Small intestine (tissue), 7 donors: ENCODE measurements around the gene CLDN22. TPM values are rescaled to one million over a fixed set of nuclear protein-coding genes. Genes with fewer than 3 reads are reported as not detected.

Experiments
- DNase-seq, 2 donors: peaks; one replicate each; pipeline versions ENCODE4 v3.0.0 to v3.0.0-alpha.2; 2013
- FAIRE-seq: peaks from 2 replicates; lab custom pipeline; 2012; peaks lifted over from hg19 to GRCh38; lab: Jason Lieb, UNC
- H3K27ac ChIP-seq, 3 donors: one replicate each; pipeline ENCODE4 v1.5.1; 2013; ENCODE audit warnings: low read length in 2 of 3, mild to moderate bottlenecking in 2 of 3, control low read depth in 1 of 3, inconsistent platforms in 1 of 3, low read depth in 1 of 3, moderate library complexity in 1 of 3
- H3K27me3 ChIP-seq, 3 donors: one replicate each; pipeline ENCODE4 v1.6.1; 2013; ENCODE audit warnings: low read length in 3 of 3, inconsistent platforms in 1 of 3; ENCODE audit not compliant: control insufficient read depth in 3 of 3, insufficient read depth in 3 of 3
- H3K36me3 ChIP-seq, 3 donors: one replicate each; pipeline ENCODE4 v1.6.1; 2013; ENCODE audit warnings: low read length in 3 of 3, inconsistent platforms in 1 of 3, low read depth in 1 of 3, mild to moderate bottlenecking in 1 of 3, moderate library complexity in 1 of 3; ENCODE audit not compliant: control insufficient read depth in 3 of 3, insufficient read depth in 2 of 3
- H3K4me1 ChIP-seq, 3 donors: one replicate each; pipeline ENCODE4 v1.6.1; 2013; ENCODE audit warnings: low read length in 2 of 3, inconsistent platforms in 1 of 3, low read depth in 1 of 3, mild to moderate bottlenecking in 1 of 3, moderate library complexity in 1 of 3; ENCODE audit not compliant: control insufficient read depth in 3 of 3, insufficient read depth in 2 of 3
- H3K4me3 ChIP-seq, 3 donors: one replicate each; pipeline ENCODE4 v1.5.1; 2013; ENCODE audit warnings: low read length in 3 of 3, control low read depth in 1 of 3, inconsistent platforms in 1 of 3, low read depth in 1 of 3, mild to moderate bottlenecking in 1 of 3, moderate library complexity in 1 of 3
- H3K9me3 ChIP-seq, 2 donors: one replicate each; pipeline ENCODE4 v1.6.1; 2013; ENCODE audit warnings: low read depth in 1 of 2, low read length in 1 of 2; ENCODE audit not compliant: control insufficient read depth in 2 of 2, insufficient read depth in 1 of 2
- WGBS, 3 donors: extraction: QIAGEN DNeasy Blood & Tissue Kit; methylation state at CpG; one replicate each; pipeline ENCODE4 v1.1.7; 2013; 5-methylcytosine and 5-hydroxymethylcytosine counted together
- polyA plus RNA-seq, 4 donors: library from polyadenylated mRNA; stranded (reverse) in 3 of 4; unstranded in 1 of 4; fragments of 200-250 nt in 3 of 4; fragments of 120-200 nt in 1 of 4; gene quantifications; one replicate each; pipeline versions ENCODE4 v1.2.1 to v1.2.3, GENCODE V29; 2013
- donor health status: healthy with polysubstance abuse.
- donor health status: control.
- donor health status: control.
- donor health status: Bipolar disorder and iron deficiency.
- donor health status: healthy.

Gene CLDN22
- polyA plus RNA-seq, 4 donors = 0.03 to 0.06 TPM; not detected in 2

DNA sequence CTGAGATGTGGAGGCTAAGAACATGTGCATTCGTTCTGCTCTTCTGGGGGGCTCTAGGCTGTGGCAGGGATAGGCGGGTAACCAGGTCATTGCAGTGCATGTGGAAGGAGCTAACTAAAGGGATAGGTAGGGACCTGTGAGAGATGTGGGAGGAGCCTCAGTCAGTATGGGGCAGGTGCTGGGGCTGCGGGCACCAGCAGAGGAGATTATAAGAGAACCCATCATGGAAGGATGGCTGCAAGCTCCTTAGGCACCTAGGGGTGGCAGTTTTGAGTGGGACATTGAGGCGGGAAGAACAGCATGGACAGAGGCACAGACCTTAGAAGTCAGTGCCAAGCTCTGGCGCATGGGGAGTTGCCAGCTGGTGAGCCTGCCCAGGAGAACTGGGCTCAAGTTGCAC is 7.2 kb downstream of the CLDN22 start:
- no peaks in the 10 kb centered on the region for H3K4me1 ChIP-seq
- DNase-seq = no peak
- no peaks in the 10 kb centered on the region for H3K27me3 ChIP-seq
- 75 to 91% (median 78%) methylated on average over 5 of the region's 5 CpGs for WGBS, 3 donors
- no peak for FAIRE-seq
- H3K4me3 ChIP-seq = no peak overlapping the region
- H3K27ac ChIP-seq = no peak overlapping the region
- no peaks in the 10 kb centered on the region for H3K9me3 ChIP-seq
- peaks cover 0 to 29% (median 3%) of the 10 kb centered on the region in 3 donors for H3K36me3 ChIP-seq

- FAIRE-seq = no peak
- 53 to 82% (median 78%) methylated on average over 3 of the region's 3 CpGs for WGBS, 3 donors
- no peak overlapping the region for H3K27ac ChIP-seq
- no peaks in the 10 kb centered on the region for H3K4me1 ChIP-seq
- DNase-seq = peak in 1 of 2 donors; percentile 4
- no peaks in the 10 kb centered on the region for H3K9me3 ChIP-seq
- no peaks in the 10 kb centered on the region for H3K27me3 ChIP-seq
- no peak overlapping the region for H3K4me3 ChIP-seq
- H3K36me3 ChIP-seq = no peaks in the 10 kb centered on the region
Observed at GRCh38 chr4:183306811-183307210, 13.3 kb downstream of the CLDN22 start.

- no peak for FAIRE-seq
- Histone ChIP-seq H3K9me3 (no peaks in the 10 kb centered on the region), H3K27ac (no peak overlapping the region), H3K4me3 (no peak overlapping the region), H3K4me1 (no peaks in the 10 kb centered on the region), H3K27me3 (no peaks in the 10 kb centered on the region), H3K36me3 (no peaks in the 10 kb centered on the region)
- WGBS, 3 donors = 79 to 90% (median 84%) methylated on average over 2 of the region's 2 CpGs
- DNase-seq = no peak
Observed at GRCh38 chr4:183304538-183304937, 15.5 kb downstream of the CLDN22 start.

DNA sequence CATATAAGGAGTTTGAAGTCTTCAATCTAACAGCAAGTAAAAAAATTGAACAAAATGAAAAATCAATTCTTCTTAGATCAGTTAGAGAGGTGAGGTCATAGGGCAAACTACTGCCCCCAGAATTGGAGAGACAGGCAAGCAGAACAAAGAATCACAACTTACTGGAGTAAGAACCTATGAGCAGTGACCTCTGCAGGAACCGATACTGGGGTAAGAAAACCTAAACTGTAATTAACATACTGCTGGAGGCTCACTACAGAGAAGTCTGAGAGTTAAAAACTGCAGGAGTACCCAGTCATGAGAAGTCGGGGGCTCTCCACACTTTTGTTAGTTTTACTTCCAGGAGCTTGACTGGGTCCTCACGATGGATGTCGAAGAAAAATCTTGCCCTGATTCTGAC is 16.0 kb downstream of the CLDN22 start:
- H3K27ac ChIP-seq = no peak overlapping the region
- no peak for DNase-seq
- no peak overlapping the region for H3K4me3 ChIP-seq
- FAIRE-seq = no peak
- H3K36me3 ChIP-seq = peaks cover 0 to 2% (median 0%) of the 10 kb centered on the region in 3 donors
- no peaks in the 10 kb centered on the region for H3K27me3 ChIP-seq
- 93 to 99% (median 94%) methylated on average over 4 of the region's 4 CpGs for WGBS, 3 donors
- no peaks in the 10 kb centered on the region for H3K4me1 ChIP-seq
- H3K9me3 ChIP-seq = no peaks in the 10 kb centered on the region

GRCh38 chr4:183303301-183303700 is 16.8 kb downstream of the CLDN22 start:
- no peaks in the 10 kb centered on the region for H3K4me1 ChIP-seq
- peaks cover 0 to 2% (median 0%) of the 10 kb centered on the region in 3 donors for H3K36me3 ChIP-seq
- no peak overlapping the region for H3K4me3 ChIP-seq
- H3K27me3 ChIP-seq = no peaks in the 10 kb centered on the region
- no peak for DNase-seq
- H3K9me3 ChIP-seq = no peaks in the 10 kb centered on the region
- peak; percentile 53 for FAIRE-seq
- WGBS, 3 donors = 90 to 95% (median 91%) methylated on average over 4 of the region's 4 CpGs
- H3K27ac ChIP-seq = no peak overlapping the region

GRCh38 chr4:183300655-183301054 is 19.4 kb downstream of the CLDN22 start:
- H3K4me3 ChIP-seq = no peak overlapping the region
- WGBS, 3 donors = 77 to 89% (median 84%) methylated on average over 5 of the region's 5 CpGs
- no peak for FAIRE-seq

DNA sequence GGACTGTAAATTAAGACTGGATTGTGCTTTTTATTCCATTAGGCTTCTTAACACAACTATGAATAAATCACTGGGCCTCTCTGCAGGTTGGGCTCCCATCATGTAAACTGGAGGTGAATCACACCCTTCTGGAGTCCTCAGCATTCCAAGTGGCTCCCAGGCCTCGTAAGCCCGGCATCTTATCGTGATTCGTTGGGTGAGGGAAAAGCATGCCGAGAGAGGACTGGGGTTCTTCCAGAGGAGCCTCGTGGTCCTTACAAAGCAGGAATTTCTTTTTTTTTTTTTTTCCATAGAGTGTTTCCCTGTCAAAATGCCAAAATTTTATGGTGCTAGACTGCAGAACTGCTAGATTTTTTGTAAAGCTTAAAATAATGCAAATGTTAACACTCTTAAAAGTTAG is 20.0 kb downstream of the CLDN22 start:
- no peak for FAIRE-seq
- H3K36me3 ChIP-seq = peaks cover 0 to 11% (median 0%) of the 10 kb centered on the region in 3 donors
- no peak overlapping the region for H3K4me3 ChIP-seq
- no peak for DNase-seq
- H3K9me3 ChIP-seq = no peaks in the 10 kb centered on the region
- no peaks in the 10 kb centered on the region for H3K4me1 ChIP-seq
- 70 to 79% (median 73%) methylated on average over 6 of the region's 6 CpGs for WGBS, 3 donors
- no peaks in the 10 kb centered on the region for H3K27me3 ChIP-seq
- H3K27ac ChIP-seq = no peak overlapping the region

More at GRCh38 chr4:183300655-183301054, 19.4 kb downstream of the CLDN22 start:
- DNase-seq = no peak
- Histone ChIP-seq H3K9me3 (no peaks in the 10 kb centered on the region), H3K27me3 (no peaks in the 10 kb centered on the region), H3K4me1 (no peaks in the 10 kb centered on the region), H3K27ac (no peak overlapping the region), H3K36me3 (peaks cover 0 to 9% (median 0%) of the 10 kb centered on the region in 3 donors)

DNA sequence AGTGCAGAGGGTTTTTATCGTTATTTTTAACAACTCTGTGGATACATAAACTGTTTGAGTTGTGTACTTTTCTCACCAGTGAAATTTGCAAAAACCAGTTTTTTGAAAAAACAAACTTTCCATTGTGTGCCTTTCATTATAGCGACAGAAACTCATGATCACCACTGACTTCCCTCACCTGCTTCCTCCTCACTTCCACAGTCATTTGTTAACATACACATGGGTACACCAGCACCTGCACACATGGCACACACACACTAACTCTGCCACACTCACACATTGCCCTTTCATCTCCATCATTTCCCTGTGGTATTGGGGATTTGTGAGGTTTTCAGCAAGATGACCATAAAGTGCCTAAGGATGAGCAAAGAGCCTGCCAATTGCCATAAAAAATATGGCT is 20.6 kb downstream of the CLDN22 start:
- WGBS, 3 donors = 52 to 84% (median 74%) methylated on average over 2 of the region's 2 CpGs
- H3K27ac ChIP-seq = no peak overlapping the region
- DNase-seq (no peak), FAIRE-seq (no peak)
- no peak overlapping the region for H3K4me3 ChIP-seq
- no peaks in the 10 kb centered on the region for H3K9me3 ChIP-seq
- no peaks in the 10 kb centered on the region for H3K27me3 ChIP-seq
- H3K36me3 ChIP-seq = peaks cover 0 to 11% (median 0%) of the 10 kb centered on the region in 3 donors
- no peaks in the 10 kb centered on the region for H3K4me1 ChIP-seq

- Histone ChIP-seq H3K27ac (no peak overlapping the region), H3K4me3 (no peak overlapping the region), H3K9me3 (no peaks in the 10 kb centered on the region), H3K36me3 (peaks cover 0 to 11% (median 0%) of the 10 kb centered on the region in 3 donors), H3K4me1 (no peaks in the 10 kb centered on the region), H3K27me3 (no peaks in the 10 kb centered on the region)
- FAIRE-seq (no peak), DNase-seq (no peak)
- 91 to 92% (median 92%) methylated on average over 3 of the region's 3 CpGs for WGBS, 3 donors
Observed at GRCh38 chr4:183297675-183298074, 22.4 kb downstream of the CLDN22 start.
